ENCODE measurements around the gene RUBCN.

DNA sequence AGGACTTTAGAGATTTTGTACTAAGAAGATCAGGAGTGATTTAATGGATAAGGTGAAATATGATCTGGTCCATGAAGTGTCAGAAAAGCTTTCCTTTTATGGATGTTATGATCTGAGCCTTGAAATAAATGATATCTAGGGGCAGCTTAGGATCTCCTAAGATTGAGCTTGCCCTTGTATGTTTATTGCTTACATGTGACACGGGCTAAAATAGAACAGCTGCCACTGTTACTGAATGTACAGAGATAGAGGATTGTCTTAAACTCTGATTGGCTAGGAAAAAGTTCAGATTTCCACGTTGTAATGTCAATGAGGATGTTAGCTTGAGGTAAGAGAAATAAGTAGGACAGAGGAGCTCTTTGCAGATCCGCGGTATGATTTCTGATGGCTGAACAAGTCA is 21.8 kb upstream of the RUBCN start:
- TF ChIP-seq POLR2A (IDR thresholded peaks at IDR 0.05) (no peak), CTCF (IDR thresholded peaks at IDR 0.05) (no peak)

Measured in esophagus squamous epithelium (tissue), 4 donors.